HL-60/S4 (cell line): ENCODE results near the gene P2RX1.

Experiments used
- in situ Hi-C: fragments of 300-500 bp; cut with MboI; formaldehyde crosslinking; loops from 2 replicates; pipeline ENCODE4 v1.14.3; 2022; ENCODE audit warnings: low sequenced_read_pairs

P2RX1 gene

DNA sequence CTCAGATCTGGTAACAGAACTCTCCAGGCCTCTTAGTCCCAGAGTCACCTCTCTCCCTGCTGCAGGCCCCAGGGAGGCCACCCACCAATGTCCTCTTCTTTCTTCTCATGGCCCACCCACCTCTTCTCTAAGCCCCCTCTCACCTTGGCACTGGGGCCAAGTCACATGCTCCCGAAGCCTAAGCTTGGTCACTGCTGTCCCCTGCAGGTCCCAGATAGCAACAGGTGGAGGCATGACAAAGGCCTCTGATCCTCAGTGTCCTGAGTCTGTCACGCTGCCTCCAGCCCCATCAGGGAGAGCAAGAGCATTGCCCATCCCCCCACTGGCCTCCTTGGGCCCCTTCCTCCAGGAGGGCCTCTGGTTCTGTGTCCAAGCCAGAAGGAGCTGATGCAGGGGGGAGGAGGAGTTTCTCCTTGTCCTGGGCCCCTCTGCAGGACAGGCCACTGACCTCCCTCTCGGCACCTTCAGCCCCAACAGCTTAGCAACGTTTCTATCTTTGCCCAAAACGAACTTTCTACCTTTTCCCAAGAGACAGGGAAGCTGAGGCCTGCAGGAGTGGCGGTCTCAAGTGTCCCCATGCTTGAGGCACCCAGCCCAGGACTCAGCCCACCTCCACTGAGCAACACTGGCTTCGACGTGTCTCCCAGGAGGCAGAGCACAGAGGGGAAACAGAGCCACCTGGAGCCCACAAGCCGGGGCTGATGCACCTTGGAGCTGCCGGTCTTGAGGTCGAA is 8.6 kb downstream of the P2RX1 start:
- in situ Hi-C loops: no loop called here

DNA sequence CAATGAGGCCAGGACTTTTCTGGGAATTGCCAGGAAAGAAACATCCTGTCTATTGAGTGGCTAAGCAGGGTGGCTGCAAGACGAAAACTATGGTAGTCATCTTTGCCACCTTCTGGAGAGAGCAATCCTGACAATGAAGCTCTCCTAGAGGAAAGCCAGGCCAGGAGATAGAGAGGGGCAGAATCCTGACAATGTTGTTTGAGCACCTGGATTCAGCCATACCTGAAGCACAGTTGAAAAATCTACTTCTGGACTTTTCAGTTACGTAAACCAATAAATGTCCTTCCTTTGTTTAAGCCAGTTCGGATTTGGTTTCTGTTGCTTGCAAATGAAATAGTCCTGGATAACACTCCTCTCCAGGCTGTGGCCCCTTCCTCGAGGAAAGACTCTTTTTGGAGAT is 9.4 kb downstream of the P2RX1 start:
- in situ Hi-C loops: no loop called here

DNA sequence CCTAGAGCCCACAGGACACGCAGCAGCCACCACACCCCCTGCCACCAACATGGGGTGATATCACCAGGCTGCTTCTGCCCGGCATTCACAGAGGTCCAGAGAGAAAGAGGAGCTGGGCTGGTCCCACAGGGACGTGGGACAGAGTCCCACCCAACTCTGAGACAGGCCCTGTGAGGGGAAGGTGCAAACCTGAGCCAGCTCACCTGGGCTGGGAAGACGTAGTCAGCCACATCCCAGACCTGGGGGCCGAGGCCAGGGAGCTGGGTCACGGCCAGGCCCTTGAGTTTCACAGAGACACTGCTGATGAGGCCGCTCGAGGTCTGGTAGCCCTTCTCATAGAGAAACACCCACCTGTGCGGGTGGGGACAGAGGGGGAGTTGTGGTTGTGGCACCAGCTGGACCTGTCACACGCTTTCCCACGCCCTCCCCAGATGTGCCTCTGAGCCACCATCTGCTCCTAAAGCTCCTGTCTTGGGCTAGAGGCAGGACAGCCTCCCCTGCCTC is 11.2 kb downstream of the P2RX1 start:
- in situ Hi-C loops: no loop called here

DNA sequence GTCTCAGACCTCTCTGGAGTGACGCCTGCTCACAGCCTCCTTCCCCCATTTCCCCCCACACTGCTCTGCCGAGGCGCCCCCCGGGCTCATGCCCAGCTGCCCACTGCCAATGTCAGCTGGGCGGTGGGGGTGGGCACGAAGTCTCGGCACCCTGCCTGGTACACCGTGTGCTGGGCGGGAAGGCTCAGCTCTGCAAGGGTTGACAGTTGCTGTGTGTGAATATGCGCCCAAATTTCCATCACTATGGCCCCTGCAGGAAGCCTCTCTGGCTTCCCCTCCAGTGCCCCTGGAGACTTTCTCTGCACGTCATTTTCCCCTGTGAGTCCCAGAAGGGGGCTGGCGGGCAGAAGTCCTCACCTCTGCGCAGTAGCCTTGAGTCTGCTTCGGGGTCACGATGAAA is 11.8 kb downstream of the P2RX1 start:
- in situ Hi-C loops: no loop called here

DNA sequence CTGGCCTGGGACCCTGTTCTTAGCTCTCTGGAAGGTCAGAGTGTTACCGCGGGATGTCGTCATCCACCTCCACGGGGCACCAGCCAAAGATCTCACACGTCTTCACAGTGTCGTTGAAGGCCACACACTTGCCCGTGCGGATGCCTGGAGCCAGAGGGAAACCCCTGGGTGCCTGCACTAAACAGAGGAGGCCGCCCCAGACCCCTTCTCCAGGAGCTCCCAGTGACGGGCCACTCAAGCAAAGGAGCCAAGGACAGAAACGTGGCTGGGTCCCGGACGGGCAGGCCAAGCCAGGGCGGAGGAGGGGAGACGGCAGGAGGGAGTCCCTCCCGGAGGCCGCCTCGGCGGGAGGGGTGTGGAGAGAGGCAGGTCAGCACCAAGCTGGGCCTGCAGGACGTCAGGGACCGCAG is 12.4 kb downstream of the P2RX1 start:
- in situ Hi-C loops: no loop called here

DNA sequence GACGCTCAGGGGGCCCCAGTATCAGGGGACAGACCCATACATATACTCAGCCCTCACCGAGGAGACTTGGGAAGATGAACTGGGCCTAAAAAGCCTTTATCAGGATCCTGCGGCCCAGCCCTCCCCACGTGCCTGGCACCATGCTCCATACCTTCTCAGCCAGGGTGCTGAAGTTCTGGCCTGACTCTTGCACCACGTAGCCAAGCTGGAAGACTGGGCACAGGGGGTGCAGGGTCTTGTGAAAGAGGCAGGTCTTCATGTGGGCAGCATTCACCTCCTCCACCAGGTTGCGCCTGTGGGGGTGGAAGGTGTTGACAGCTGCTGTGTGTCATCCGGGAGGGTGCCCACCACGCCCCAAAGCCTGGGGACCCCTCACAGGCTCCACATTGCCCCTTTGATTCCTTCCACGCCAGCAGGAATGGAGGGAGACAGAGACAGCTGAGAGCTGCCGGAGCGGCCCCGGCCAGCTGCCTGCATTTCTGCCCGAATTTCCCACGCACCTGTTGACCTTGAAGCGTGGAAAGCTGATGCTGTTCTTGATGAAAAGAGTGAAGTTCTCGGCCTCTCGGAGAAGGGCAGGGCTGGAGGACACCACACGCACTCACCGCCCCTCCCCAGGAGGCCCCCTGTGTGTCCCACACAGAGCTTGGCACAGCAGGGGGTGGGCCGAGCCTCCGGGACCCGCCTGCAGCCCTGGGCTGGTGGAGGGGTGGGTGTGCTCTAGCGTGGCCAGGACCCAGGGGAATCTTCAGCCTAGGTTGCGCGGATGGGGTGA is 13.0 kb downstream of the P2RX1 start:
- in situ Hi-C loops: no loop called here

DNA sequence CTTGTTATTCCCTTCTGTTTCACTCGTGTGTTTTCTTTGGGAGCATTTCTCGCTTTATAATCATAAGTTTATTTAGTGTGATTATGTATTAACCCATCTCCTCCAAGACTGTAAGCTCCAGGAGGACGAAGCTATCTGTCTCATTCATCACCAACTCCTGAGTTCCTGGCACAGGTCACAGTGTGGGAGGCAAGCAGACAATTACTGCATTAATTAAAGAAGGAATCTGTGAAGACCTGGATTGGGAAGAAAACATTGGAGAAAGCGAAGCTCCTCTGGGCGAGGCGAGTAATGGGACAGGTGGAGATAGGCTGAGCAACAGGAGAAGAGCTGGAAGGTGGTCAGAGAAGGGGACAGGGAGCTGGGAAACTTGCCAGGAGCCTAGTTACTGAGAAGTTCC is 15.6 kb downstream of the P2RX1 start:
- in situ Hi-C loops: no loop called here

DNA sequence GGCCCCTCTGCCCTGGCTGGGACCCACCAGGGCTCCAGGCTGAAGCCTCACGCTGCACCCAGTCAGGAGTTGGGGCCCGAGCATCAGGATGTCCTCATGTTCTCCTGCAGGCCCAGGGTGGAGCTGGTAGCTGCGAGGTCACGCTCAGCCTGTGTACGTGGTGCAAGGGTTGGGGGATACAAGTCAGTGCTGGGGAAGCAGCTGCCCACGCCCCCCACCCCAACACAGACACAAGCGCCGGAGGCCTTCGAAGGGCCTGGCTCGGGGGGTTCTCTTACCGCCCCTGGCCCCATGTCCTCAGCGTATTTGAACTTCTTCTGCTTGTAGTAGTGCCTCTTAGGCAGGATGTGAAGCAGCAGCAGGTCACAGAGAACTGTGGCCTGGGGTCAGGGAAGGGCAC is 18.5 kb downstream of the P2RX1 start:
- in situ Hi-C loops: no loop called here

DNA sequence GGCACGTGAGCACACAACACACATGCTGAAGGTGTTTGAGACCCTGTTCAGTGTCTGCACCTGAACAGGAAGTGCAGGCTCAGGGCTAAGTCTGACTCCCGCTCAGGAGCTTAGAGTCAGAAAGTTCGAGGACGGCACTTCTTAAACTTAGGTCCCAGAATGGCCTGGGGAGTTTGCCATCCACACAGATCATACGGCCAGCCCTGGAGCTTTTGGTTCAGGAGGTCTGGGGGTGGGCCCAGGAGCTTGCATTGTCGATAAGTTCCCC is 19.4 kb downstream of the P2RX1 start:
- in situ Hi-C loops: no loop called here

DNA sequence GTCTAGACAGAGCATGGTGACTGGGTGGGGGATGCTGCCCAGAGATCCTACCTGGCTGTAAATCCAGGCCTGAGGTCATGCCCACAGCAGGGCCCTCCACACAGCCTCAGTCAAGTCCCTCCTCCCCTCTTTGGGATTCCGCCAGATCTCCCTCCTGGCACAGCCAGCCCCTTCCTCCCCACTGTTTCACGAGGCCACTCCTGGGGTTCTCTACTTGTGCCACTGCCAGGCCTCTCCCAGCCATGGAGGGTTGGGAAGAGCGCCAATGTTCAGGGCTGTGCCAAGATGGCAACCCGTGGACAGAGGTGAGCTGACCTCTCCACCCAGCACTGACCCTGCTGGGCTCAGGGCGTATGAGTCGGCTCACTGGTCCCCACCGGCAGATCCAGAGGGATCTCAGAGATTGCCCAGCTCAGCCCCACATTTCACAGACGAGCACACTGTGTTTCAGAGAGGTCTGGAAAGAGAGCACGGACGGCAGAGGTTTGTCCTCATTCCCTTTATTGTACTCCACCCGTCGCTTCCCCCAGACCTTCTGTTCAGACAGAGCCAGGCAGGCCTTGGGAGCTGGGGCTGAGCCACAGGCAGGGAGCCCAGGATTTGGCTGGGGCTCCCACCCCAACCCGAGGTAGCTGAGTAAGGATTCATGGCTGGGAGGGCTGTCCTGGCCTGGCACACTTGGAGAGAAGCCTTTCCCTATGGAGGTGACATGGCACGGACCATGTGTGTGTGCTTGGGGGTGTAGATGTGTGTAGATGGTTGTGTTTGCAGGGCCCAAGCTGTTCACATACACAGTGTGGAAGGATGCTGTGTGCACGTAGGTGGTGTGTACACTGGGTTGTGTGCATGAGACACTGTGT is 19.9 kb downstream of the P2RX1 start:
- in situ Hi-C loops: no loop called here

DNA sequence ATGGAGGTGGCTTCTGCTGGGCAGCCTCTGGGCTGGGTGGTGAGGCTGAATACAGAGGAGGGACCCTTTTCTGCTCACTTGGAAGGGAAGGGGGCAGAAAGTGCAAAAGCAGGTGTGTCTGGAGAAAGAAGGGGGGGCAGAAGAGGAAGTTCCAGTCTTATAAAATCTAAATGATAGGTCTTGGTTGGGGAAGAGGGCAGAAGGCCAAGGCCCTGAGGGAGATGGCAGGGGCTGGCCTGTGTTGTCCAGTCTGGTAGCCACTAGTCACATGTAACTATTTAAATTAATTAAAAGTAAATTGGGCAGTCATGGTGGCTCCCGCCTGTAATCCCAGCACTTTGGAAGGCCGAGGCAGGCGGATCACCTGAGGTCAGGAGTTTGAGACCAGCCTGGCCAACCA is 20.9 kb downstream of the P2RX1 start:
- in situ Hi-C loops: no loop called here

DNA sequence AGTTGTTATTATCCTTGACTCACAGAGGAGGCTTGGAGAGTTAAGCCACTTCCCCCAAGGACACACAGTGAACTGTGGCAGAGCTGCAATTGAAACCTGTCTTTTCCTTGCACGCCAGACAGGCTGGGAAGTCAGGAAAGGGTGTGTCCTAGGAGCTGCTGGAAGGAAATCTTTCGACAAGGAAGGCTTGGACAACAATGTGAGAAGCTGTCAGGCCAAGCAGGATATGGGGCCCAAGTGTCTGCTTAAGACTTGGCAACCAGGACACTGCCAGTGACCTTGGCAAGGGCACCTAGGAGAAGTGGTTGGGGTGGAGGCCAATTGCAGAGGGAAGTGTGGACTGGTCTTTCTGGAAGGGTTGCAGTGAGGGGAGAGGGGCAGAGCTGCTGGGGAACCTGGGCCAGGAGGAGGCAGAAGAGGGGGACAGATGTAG is 21.3 kb downstream of the P2RX1 start:
- in situ Hi-C loops: no loop called here

DNA sequence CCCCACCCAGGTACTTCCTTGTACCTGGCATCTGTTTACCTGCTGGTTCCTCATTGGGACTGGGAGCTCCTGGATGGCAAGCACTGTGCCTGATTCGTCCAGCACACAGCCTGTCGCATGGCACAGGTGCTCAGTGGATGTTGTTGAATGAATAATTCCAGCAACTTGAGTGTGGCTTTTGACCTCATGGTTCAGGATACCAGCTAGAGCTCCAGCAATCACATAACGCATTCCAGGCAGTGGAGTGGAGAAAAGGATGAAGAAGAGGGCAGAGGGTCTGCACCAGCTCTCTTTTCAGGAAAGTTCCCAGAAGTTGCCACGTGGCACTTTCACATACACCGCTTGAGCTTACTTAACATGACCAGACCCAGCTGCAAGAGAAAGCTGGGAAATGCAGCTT is 22.1 kb downstream of the P2RX1 start:
- in situ Hi-C loops: no loop called here

DNA sequence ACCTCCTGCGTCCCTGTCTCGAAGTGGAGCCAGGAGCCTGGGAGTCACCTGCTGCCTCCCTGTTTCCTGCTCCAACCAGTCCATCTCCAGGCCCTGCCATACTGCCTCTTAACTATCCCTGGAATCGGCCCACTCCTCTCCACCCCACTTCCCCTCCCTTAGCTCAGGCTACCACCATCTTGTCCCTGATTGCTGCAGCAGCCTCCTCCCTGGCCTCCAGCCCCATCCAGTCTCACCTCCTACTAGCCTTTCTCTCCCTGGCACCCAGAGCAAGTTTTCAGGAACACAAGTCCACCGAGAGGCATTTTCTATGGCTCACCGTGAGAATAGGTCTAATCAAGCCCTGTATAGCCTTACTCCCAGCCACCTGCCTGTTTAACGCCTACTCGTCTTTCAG is 22.5 kb downstream of the P2RX1 start:
- in situ Hi-C loops: no loop called here

DNA sequence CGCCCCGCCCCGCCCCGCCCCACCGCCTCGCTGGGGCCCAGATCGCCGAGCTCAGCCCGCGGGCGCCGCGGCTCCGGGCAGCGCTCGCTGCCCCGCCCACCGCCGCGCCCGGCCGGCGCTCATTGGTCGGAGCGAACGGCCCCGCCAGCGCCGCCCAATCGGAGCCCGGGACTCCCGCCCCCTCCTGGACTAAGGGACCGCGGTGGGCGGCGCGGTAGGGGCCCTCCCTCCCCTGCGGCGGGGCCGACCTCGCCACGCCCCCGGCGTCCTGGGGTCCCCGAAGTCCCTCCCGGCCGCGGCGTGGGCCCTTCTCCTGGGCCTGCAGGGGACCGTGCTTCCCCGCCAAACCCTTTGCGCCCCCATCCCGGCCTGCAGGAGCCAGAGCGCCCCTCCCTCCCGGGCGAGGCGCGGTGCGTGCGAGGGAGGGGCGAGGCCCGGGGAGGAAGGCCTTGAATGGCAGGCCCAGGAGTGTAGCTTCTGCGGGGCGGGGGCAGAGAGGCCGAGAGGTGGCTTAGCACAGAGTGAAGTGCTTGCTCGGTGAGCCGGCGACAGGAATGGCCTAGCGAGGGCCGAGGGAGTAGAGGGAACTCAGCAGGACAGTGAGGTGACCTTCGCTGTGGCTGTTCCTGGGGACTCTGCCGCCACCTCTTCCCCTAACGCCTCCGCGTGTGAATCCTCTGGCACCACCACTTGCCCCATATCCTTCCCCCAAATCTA is 23.1 kb downstream of the P2RX1 start, which contains the start of gene CAMKK1:
CAMKK1 (minus strand) TSS at position 51 of the 717 bp plus-strand sequence. CDS start 7,366 bp downstream, outside the sequence.
- in situ Hi-C loops: no loop called here

DNA sequence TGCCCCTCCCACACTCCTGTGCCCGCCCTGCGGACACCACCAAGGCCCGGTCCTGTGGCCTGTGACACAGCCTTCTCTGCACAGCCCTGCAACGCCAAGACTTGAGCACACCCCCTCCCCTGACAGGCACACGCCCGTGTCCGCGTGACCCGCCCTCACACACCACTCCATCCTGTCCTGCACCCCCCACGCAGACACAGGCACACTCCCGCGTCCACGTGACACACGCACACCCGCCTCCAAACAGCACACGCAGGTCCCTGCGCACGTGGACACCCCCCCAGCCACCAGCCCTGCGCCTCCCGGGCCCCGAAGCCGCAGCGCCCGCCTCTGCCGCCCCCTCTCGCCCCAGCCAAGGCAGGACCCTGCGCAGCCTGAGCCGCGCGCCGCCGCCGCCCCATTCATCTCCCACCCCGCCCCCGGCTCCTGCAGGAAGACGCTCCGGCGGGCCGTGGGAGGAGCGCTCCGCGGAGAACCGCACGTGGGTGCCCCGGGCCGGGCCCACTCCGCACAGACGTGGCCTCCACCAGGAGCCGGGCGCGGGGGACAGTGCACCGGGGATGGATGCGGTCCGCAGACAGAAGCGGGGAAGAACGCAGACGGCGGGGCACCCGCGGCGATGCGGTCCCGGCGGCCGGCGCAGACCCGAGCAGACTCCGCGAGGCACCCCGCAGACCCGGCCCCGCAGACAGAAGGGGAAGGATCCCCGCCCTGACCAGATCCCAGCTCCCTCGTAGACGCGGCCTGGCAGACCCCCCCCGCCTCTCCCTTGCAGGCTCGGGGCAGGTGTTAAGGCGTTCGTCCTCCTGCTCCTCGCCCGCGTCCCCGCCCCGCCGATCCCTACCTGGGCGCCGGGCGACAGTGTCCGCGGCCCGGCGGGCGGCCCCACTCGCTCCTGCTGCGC is 23.9 kb downstream of the P2RX1 start:
- in situ Hi-C loops: no loop called here

DNA sequence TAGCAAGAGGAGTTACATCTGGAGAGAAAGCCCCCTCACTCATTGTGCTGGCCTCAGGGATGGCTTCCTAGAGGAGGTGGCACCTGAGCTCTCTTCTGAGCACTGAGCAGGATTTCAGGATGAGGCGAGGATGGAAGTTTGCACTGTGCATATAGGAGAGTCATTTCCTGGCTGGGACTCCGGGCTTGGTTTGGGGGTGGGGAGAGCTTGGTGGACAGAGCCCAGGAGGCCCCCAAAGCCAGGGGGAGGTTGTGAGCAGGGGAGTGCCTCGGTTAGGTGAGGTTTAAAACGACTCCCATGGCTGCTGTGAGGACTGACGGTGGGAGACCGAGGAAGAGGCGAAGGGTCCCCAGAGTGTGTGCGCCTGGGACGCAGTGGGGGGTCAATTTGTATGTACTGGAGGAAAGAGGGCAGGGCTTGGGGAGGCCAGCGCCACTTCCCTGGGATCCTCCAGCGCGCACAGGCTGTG is 24.6 kb downstream of the P2RX1 start:
- in situ Hi-C loops: no loop called here

DNA sequence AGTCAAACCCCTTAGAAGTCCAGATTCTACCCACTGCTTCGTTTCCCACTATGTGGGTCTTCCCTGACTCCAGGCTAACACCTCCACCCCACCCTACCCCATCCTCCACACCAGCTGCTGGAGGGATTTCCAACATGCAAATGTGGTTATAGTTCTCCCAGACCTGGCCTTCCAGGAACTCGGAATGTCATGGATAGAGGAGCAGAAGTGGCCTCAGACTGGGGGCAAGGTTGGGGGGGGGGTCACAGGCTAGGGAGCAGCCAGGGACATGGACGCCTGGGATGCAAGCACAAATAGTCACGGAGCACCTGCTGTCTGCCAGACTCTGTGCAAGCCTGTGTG is 25.4 kb downstream of the P2RX1 start:
- in situ Hi-C loops: no loop called here

DNA sequence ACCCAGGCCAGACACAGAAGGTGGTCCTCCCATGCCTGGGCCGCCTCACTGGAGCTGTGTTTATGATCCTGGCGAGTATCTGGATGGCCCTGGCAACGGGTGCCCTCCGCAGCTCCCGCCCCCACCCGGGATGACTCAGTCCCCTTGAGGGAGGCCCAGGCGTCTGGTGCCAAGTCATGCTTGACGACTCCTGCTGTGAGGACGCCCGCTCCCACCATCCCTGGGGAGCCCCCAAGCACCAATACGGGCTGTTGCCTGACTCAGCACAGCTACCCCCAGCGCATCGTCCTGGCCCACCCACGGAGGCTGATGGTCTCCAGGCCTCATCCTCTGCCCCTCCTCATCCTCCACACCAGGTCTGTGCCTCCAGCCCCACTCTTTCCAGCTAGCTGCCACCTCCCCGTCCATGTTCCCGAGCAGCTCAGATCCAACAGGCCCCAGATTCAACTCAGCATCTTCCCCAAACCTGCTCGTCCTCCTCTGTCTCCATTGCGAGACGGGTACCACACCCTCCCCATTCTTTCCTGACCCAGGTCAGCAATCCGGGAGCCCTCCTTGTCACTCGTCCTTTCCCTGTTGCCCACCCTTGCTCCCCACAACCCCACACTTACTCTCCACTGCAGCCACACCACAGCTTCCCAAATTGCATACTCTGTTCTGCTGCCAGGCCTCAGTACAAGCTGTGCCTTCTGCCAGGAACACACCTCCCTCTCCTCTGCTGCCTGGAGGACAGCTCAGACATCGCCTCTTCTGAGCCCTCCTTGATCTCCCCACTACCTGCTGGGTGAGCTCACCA is 26.0 kb downstream of the P2RX1 start:
- in situ Hi-C loops: no loop called here
